ENCODE data around the gene LDB3.

The LDB3 gene

GRCh38 chr10:86693275-86693674 is 25.0 kb downstream of the LDB3 start:
- no peak for DNase-seq
- intact Hi-C loops (cut with DNase I) = no loop called here

GRCh38 chr10:86693721-86694369 is 25.5 kb downstream of the LDB3 start:
- intact Hi-C loops (cut with DNase I) = no loop called here
- peak in 26 of 42 donors; percentile 28 to 76 (median 46) for DNase-seq

- no peak for DNase-seq
- intact Hi-C loops (cut with DNase I) = no loop called here
Observed at GRCh38 chr10:86698207-86698940, 30.1 kb downstream of the LDB3 start.

- intact Hi-C loops (cut with DNase I) = no loop called here
- DNase-seq = no peak
Observed at GRCh38 chr10:86699125-86699524, 30.8 kb downstream of the LDB3 start.

- intact Hi-C loops (cut with DNase I) = no loop called here
- no peak for DNase-seq
Observed at GRCh38 chr10:86699541-86699940, 31.2 kb downstream of the LDB3 start.

- no peak for DNase-seq
- intact Hi-C loops (cut with DNase I) = no loop called here
Observed at GRCh38 chr10:86699991-86700840, 31.9 kb downstream of the LDB3 start.

GRCh38 chr10:86700851-86701617 is 32.7 kb downstream of the LDB3 start:
- intact Hi-C loops (cut with DNase I) = no loop called here

GRCh38 chr10:86703176-86703575 is 34.9 kb downstream of the LDB3 start:
- intact Hi-C loops (cut with DNase I) = no loop called here
- DNase-seq = no peak

More at GRCh38 chr10:86700851-86701617, 32.7 kb downstream of the LDB3 start:
- DNase-seq = no peak

- intact Hi-C loops (cut with DNase I) = no loop called here
- DNase-seq = no peak
Observed at GRCh38 chr10:86705139-86705538, 36.8 kb downstream of the LDB3 start.

- intact Hi-C loops (cut with DNase I) = no loop called here
- DNase-seq = no peak
Observed at GRCh38 chr10:86705905-86706304, 37.6 kb downstream of the LDB3 start.

GRCh38 chr10:86706401-86706841 is 38.1 kb downstream of the LDB3 start:
- DNase-seq = no peak
- intact Hi-C loops (cut with DNase I) = no loop called here

- DNase-seq = no peak
- intact Hi-C loops (cut with DNase I) = no loop called here
Observed at GRCh38 chr10:86706977-86707376, 38.7 kb downstream of the LDB3 start.

GRCh38 chr10:86707505-86707904 is 39.2 kb downstream of the LDB3 start:
- no peak for DNase-seq
- intact Hi-C loops (cut with DNase I) = no loop called here

- intact Hi-C loops (cut with DNase I) = no loop called here
- no peak for DNase-seq
Observed at GRCh38 chr10:86708068-86708782, 39.9 kb downstream of the LDB3 start.

GRCh38 chr10:86708783-86709380 is 40.6 kb downstream of the LDB3 start:
- intact Hi-C loops (cut with DNase I) = no loop called here
- DNase-seq = no peak

GRCh38 chr10:86709396-86710185 is 41.3 kb downstream of the LDB3 start:
- intact Hi-C loops (cut with DNase I) = loop anchor here (5.0 kb wide), 1 partner anchor 48 kb away; the partner anchor contains the start of gene BMPR1A
- no peak for DNase-seq

GRCh38 chr10:86710987-86711512 is 42.7 kb downstream of the LDB3 start:
- peak; percentile 55 to 94 (median 86) for DNase-seq
- intact Hi-C loops (cut with DNase I) = loop anchor here (5.0 kb wide), 1 partner anchor 46 kb away; the partner anchor contains the start of gene BMPR1A
